H1 (cell line): ENCODE results near the gene ELFN1. TPM values are rescaled to one million over a fixed set of nuclear protein-coding genes. Genes with fewer than 3 reads are reported as not detected.

Experiments used
- CTCF ChIA-PET: fragments of 300-600 bp; sonication (Branson Sonifier 250); formaldehyde crosslinking; loops from one replicate; lab custom pipeline; 2021; ENCODE audit not compliant: partially characterized antibody; lab: Charles Lee
- POLR2A ChIA-PET: fragments of 300-600 bp; sonication (Branson Sonifier 250); formaldehyde crosslinking; loops from one replicate; lab custom pipeline; 2021; ENCODE audit warnings: inconsistent platforms; ENCODE audit not compliant: partially characterized antibody; lab: Charles Lee
- DNase-seq, 2 experiments: peaks; one replicate each; pipeline versions ENCODE4 v3.0.0 to v3.0.0-alpha.2; 2010 to 2022; ENCODE audit warnings: low spot score in 2 of 2, low read depth in 1 of 2, mixed read lengths in 1 of 2
- FAIRE-seq: peaks from 2 replicates; lab custom pipeline; 2011; peaks lifted over from hg19 to GRCh38; lab: Jason Lieb, UNC
- H2AFZ ChIP-seq: 2 replicates; pipeline ENCODE4 v1.8.1; 2012; ENCODE audit warnings: low read length, inconsistent platforms
- H2AK5ac ChIP-seq: 2 replicates; pipeline ENCODE4 v1.6.1; 2013; ENCODE audit warnings: low read depth, low read length
- H2BK120ac ChIP-seq: replicated peaks from 2 replicates; pipeline ENCODE3; 2013; ENCODE audit warnings: low read depth, low read length, inconsistent platforms
- H2BK12ac ChIP-seq: 2 replicates; pipeline ENCODE4 v1.6.1; 2013; ENCODE audit warnings: low read depth, low read length
- H2BK15ac ChIP-seq: 2 replicates; pipeline ENCODE4 v1.6.1; 2013; ENCODE audit warnings: low read length
- H2BK20ac ChIP-seq: 2 replicates; pipeline ENCODE4 v1.6.1; 2013; ENCODE audit warnings: low read length
- H2BK5ac ChIP-seq: 2 replicates; pipeline ENCODE4 v1.6.1; 2013; ENCODE audit warnings: low read depth, low read length
- H3K14ac ChIP-seq: 2 replicates; pipeline ENCODE4 v1.6.1; 2013; ENCODE audit warnings: inconsistent platforms; ENCODE audit not compliant: insufficient read length
- H3K18ac ChIP-seq: 2 replicates; pipeline ENCODE4 v1.6.1; 2013; ENCODE audit warnings: low read length; ENCODE audit errors: extremely low read depth
- H3K23ac ChIP-seq: 2 replicates; pipeline ENCODE4 v1.6.1; 2013; ENCODE audit warnings: inconsistent platforms; ENCODE audit not compliant: insufficient read length
- H3K23me2 ChIP-seq: 2 replicates; pipeline ENCODE4 v1.6.1; 2013; ENCODE audit warnings: low read depth, low read length
- H3K27ac ChIP-seq: 2 replicates; pipeline ENCODE4 v1.6.1; 2011; ENCODE audit warnings: low read depth, low read length, inconsistent platforms
- H3K27me3 ChIP-seq, 4 experiments: replicated peaks in 1 of 4; 1 replicate in 1 of 4; 2 replicates in 3 of 4; pipeline versions ENCODE4 v1.6.1 to v1.8.1; 2011 to 2013; ENCODE audit warnings: low read length in 3 of 4, mild to moderate bottlenecking in 3 of 4, inconsistent platforms in 2 of 4, mixed read lengths in 2 of 4, moderate library complexity in 1 of 4; ENCODE audit not compliant: control insufficient read depth in 3 of 4, insufficient read depth in 3 of 4; ENCODE audit errors: extremely low read depth in 1 of 4
- H3K36me3 ChIP-seq, 4 experiments: 2 replicates each; pipeline versions ENCODE4 v1.6.1 to v1.8.1; 2011 to 2013; ENCODE audit warnings: mild to moderate bottlenecking in 4 of 4, low read length in 3 of 4, moderate library complexity in 2 of 4, control low read depth in 1 of 4, inconsistent platforms in 1 of 4; ENCODE audit not compliant: insufficient read depth in 4 of 4, control insufficient read depth in 2 of 4
- H3K4ac ChIP-seq: replicated peaks from 2 replicates; pipeline ENCODE3; 2013; ENCODE audit warnings: low read length, low read depth, mixed read lengths, inconsistent platforms; ENCODE audit not compliant: insufficient read length
- H3K4me1 ChIP-seq, 4 experiments: replicated peaks in 1 of 4; 1 replicate in 1 of 4; 2 replicates in 3 of 4; pipeline versions ENCODE4 v1.6.1 to v1.8.1; 2011 to 2013; ENCODE audit warnings: low read length in 3 of 4, inconsistent platforms in 2 of 4, mixed read lengths in 1 of 4; ENCODE audit not compliant: insufficient read depth in 4 of 4, control insufficient read depth in 3 of 4
- H3K4me2 ChIP-seq, 2 experiments: 2 replicates each; pipeline versions ENCODE4 v1.6.1 to v1.8.1; 2011 to 2013; ENCODE audit warnings: low read depth in 2 of 2, low read length in 2 of 2, control low read depth in 1 of 2, inconsistent platforms in 1 of 2, mild to moderate bottlenecking in 1 of 2; ENCODE audit not compliant: insufficient read depth in 1 of 2
- H3K4me3 ChIP-seq, 4 experiments: fragments of 200-600, 300-600 bp in 1 of 4; sonication (generic), shearing (Covaris generic), sonication (Bioruptor Twin) in 1 of 4; 2 replicates each; pipeline versions ENCODE4 v1.5.1 to v1.8.1; 2011 to 2016; ENCODE audit warnings: low read length in 4 of 4, low read depth in 3 of 4, control low read depth in 2 of 4, inconsistent platforms in 2 of 4, mild to moderate bottlenecking in 2 of 4, mixed read lengths in 1 of 4, moderate library complexity in 1 of 4; ENCODE audit not compliant: insufficient read depth in 2 of 4; ENCODE audit errors: extremely low read depth in 1 of 4
- H3K56ac ChIP-seq: replicated peaks from 2 replicates; pipeline ENCODE3; 2013; ENCODE audit warnings: low read depth, mild to moderate bottlenecking, mixed read lengths, low read length, inconsistent platforms; ENCODE audit not compliant: insufficient read length
- H3K79me1 ChIP-seq: 2 replicates; pipeline ENCODE4 v1.6.1; 2013; ENCODE audit warnings: low read depth, low read length, control low read depth
- H3K79me2 ChIP-seq, 2 experiments: 2 replicates each; pipeline versions ENCODE4 v1.6.1 to v1.8.1; 2012 to 2013; ENCODE audit warnings: low read length in 2 of 2, mild to moderate bottlenecking in 2 of 2, inconsistent platforms in 1 of 2; ENCODE audit not compliant: insufficient read depth in 2 of 2, control insufficient read depth in 1 of 2
- H3K9ac ChIP-seq, 4 experiments: replicated peaks in 1 of 4; 1 replicate in 1 of 4; 2 replicates in 3 of 4; pipeline versions ENCODE4 v1.6.1 to v1.8.1; 2011 to 2013; ENCODE audit warnings: low read depth in 3 of 4, low read length in 3 of 4, control low read depth in 2 of 4, mild to moderate bottlenecking in 2 of 4, moderate library complexity in 2 of 4, inconsistent platforms in 1 of 4; ENCODE audit errors: extremely low read depth in 1 of 4
- H3K9me3 ChIP-seq, 2 experiments: 2 replicates each; pipeline versions ENCODE4 v1.6.1 to v1.8.1; 2012 to 2013; ENCODE audit warnings: mild to moderate bottlenecking in 2 of 2, moderate library complexity in 2 of 2, control low read depth in 1 of 2, inconsistent platforms in 1 of 2, low read depth in 1 of 2, low read length in 1 of 2, mixed read lengths in 1 of 2; ENCODE audit not compliant: insufficient read depth in 2 of 2
- H4K20me1 ChIP-seq, 2 experiments: replicated peaks in 1 of 2; 2 replicates each; pipeline versions ENCODE3 to v1.8.1; 2011 to 2013; ENCODE audit warnings: inconsistent platforms in 2 of 2, low read length in 2 of 2, mild to moderate bottlenecking in 1 of 2; ENCODE audit not compliant: insufficient read depth in 2 of 2, control insufficient read depth in 1 of 2
- H4K5ac ChIP-seq: 2 replicates; pipeline ENCODE4 v1.6.1; 2013; ENCODE audit warnings: low read length, low read depth, mixed read lengths, inconsistent platforms; ENCODE audit not compliant: insufficient read length
- H4K8ac ChIP-seq: 2 replicates; pipeline ENCODE4 v1.8.0; 2013; ENCODE audit warnings: mild to moderate bottlenecking, moderate library complexity, low read length, inconsistent platforms; ENCODE audit not compliant: insufficient read depth; ENCODE audit errors: extremely low read depth
- H4K91ac ChIP-seq: replicated peaks from 2 replicates; pipeline ENCODE3; 2013; ENCODE audit warnings: low read length, mixed read lengths, inconsistent platforms; ENCODE audit not compliant: insufficient read length
- WGBS, 2 experiments: shearing (Covaris generic) in 1 of 2; methylation state at CpG; one replicate each; pipeline versions ENCODE4 v1.1.6 to v1.1.7; 2013 to 2015; ENCODE audit warnings: low lambda C conversion rate in 2 of 2, mixed read lengths in 2 of 2, inconsistent platforms in 1 of 2, low coverage in 1 of 2, missing lambda C conversion rate in 1 of 2; ENCODE audit not compliant: insufficient replicate concordance in 2 of 2, insufficient coverage in 1 of 2, insufficient read length in 1 of 2; ENCODE audit errors: extremely low coverage in 1 of 2, missing lambda C conversion rate in 1 of 2; 5-methylcytosine and 5-hydroxymethylcytosine counted together
- polyA plus RNA-seq, 7 experiments: library from polyadenylated mRNA; depleted of rRNA in 3 of 7; stranded (reverse) in 5 of 7; unstranded in 2 of 7; fragments of >200 nt in 5 of 7; fragments of 200-250 nt in 2 of 7; gene quantifications; 1 replicate in 5 of 7; 2 replicates in 1 of 7; 4 replicates in 1 of 7; pipeline versions ENCODE4 v1.2.1 to v1.2.3, GENCODE V29; 2011 to 2013; ENCODE audit warnings: missing spikeins in 2 of 7, mixed read lengths in 2 of 7
- total RNA-seq: library from RNA; stranded (reverse); fragmentation: NEBNext Ultra II Directional; extraction: Animal tissue kit (Norgen Biotek cat#: 25700); gene quantifications from 2 replicates; pipeline ENCODE4 v1.2.1, GENCODE V29; 2021

Gene ELFN1
- total and polyA plus RNA-seq, 2 of the 8 experiments (the other 6 are each of a cell fraction or from before 2014, with no cell fraction given), result 2.0 to 4.5 TPM

- Histone ChIP-seq H3K36me3 (no peaks in the 10 kb centered on the region), H4K5ac (no peak overlapping the region), H4K91ac (no peak overlapping the region), H2BK15ac (no peak overlapping the region), H2BK20ac (no peak overlapping the region), H2BK120ac (no peak overlapping the region), H3K18ac (no peak overlapping the region), H2AK5ac (no peak overlapping the region), H3K9ac (no peak overlapping the region), H2BK12ac (no peak overlapping the region), H3K27me3 (no peaks in the 10 kb centered on the region), H2AFZ (no peak overlapping the region), H3K56ac (no peak overlapping the region), H3K4ac (no peak overlapping the region), H3K23me2 (no peaks in the 10 kb centered on the region), H4K8ac (peak overlapping the region; percentile 80; the same call in 1 of the 2 replicates), H3K79me2 (no peaks in the 10 kb centered on the region), H3K14ac (no peak overlapping the region), H3K9me3 (peaks cover 7 to 12% of the 10 kb centered on the region in 2 experiments), H3K4me3 (no peak overlapping the region), H2BK5ac (no peak overlapping the region), H3K79me1 (no peaks in the 10 kb centered on the region), H3K4me2 (no peak overlapping the region), H3K27ac (no peak overlapping the region), H3K4me1 (no peaks in the 10 kb centered on the region), H4K20me1 (no peaks in the 10 kb centered on the region), H3K23ac (no peak overlapping the region)
- ChIA-PET CTCF (interaction anchor here (0.5 to 4.7 kb wide), 12 partner anchors 9 to 448 kb away, joined by 3 to 31 read pairs (median 4); no protein-coding TSS in a partner anchor), POLR2A (interaction anchor here (0.7 kb wide), 1 partner anchor 74 kb away, joined by 3 read pairs; no protein-coding TSS in a partner anchor)
- FAIRE-seq (no peak), DNase-seq (no peak)
- 92% methylated on average over 11 of the region's 11 CpGs; no CpG with 5 or more reads in 1 of the 2 experiments for WGBS, 2 experiments
These were observed 28.9 kb upstream of the ELFN1 start for GRCh38 chr7:1641173-1641572.
